Brain pericyte (primary cell): ENCODE data around the gene EPHB1.
"Not testable (repeated sequence)": the region's sequence is repeated elsewhere in the genome, so short reads cannot be mapped to it uniquely, and the experiment has no call there.

ENCODE experiments used
- DNase-seq: peaks from one replicate; pipeline ENCODE4 v3.0.0-alpha.2; 2012; ENCODE audit warnings: low read depth, low spot score

The EPHB1 gene

DNA sequence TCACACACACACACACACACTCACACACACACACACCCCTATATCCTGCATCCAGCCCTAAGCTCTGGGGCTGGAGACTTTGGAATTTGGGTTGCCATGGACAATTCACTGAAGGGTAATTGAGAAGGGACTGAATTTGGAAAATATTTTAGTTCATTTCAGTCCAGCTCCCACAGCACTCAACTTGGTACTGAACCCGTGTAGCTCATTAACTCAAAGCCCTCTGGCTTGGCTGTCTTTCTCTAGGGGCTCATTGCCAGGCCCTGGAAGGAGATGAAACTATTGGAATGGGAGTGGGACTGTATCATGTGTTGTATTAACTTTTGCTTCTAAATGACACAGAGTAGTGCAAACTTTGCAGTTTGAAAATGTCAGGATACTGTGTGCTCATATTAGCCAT lies 157.3 kb downstream of the EPHB1 start:
- DNase-seq = no peak

DNA sequence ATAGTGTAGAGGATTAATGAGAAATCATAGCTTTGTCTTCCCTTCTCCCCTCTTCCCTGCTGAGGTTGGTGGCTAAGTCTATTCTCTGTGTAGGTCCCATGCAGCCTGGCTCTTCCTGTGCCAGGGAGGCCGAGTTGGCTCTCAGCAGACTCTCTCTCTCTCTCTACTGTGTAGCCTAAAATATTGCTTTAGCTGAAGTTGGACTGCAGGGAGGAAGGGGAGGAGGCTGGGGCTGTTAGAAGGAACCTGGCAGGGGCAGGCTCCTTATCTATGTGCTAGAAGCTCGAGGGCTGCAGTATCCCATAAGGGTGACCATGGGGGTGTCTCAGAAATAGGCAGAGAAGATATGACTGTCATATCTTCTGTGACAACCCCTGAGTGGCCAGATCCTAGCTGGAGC lies 160.8 kb downstream of the EPHB1 start:
- DNase-seq = no peak

DNA sequence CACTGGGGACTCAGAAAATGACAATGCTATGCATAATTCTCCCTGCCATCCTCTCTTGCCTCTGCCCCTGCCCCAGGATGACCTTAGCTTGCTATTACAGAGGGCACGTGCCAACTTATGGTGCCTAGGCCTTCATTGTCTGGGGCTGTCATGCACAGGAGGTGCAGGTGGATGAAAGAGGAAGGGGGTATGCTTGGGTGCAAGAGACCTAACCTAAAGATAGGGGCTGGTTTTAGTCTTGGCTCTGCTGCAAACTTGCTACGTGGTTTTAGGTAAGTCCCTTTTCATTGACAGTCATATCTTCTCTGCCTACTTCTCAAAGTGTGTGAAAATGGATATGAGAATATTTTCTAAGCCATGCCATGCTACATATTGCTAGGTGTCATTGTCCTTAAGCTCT lies 161.3 kb downstream of the EPHB1 start:
- no peak for DNase-seq

DNA sequence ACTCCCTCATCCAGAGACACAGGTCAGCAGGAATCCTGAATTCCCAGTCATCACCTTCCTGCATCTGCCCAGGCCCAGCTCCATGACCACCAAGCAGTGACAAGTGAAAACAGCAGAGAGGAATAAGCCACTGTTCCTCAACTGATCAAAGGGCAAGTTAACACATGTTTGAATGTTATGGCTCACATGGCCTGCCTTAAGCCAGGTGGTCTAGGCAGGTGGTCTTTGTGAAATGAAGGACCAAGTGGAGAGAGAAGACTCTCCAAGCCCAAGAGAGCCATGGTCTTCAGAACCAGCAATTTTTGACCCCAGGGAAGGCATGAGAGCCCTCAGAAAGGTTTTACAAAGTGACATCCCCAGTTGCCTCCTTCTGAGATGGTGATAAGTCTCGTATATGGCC lies 161.8 kb downstream of the EPHB1 start:
- no peak for DNase-seq

DNA sequence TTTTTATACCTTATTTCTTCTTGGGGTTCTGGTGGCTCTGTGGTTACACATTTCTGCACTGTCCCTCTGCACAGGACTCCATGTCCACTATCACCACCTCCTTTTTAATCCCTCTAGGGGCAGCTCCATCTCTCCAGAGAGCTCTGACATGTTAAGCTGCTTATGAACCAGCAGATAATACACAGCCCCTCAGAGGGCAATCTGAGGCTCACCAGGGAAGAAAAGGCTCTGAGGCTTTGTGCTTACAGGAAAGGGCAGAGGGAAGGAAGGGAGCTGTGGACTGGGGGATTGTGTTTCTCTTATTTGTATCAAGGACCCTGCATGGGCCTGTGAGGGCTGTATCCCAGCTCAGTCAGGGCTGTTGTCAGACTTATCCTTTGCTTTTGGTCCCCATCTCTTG lies 164.5 kb downstream of the EPHB1 start:
- DNase-seq = no peak

DNA sequence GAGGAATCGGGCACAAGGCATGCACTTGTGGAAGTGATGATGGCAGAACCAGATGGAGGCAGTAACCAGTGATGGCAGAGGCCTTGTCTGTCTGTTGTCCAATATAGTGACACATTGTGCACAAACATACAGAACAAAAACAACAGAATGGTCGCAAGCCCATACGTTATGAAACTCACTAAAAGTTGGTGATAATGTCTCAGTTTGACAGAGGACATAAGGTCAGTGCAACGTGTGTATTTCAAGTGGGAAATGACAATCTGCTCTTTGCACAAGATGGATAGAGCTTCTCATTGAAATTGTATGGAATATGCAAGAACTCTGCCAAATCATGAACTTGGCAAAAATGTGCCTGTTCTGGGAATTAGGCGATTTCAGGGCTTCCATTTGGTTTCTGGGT lies 169.2 kb downstream of the EPHB1 start:
- no peak for DNase-seq

DNA sequence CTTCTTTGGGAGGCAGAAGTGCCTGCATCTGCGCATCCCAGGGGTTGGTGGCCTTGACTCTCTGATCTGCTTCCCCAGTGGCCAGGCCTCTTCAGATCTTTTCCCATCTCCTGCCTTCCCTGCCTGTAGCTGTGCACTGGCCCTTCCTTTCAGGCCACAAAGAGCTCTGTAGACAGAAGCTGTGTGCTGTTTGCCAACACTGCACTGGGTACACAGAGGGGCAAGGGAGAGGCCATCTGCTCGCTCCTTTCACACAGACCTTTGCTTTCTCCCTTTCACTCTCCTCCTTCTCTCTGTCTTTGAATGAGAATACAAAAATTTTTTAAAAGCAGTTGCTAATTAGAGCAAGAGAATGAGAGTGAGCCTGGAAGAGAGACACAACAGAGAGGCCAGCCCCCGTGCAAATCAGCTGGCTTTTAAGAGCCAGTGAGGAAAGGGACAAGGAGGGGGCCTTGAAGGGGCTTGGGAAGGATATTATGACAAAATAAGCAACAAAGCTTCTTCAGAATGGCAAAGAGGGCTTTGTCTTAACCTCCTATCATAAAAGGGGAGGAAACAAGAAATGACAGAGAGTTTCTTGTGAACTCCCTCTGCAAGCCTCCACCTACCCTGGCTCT lies 170.9 kb downstream of the EPHB1 start:
- no peak for DNase-seq

DNA sequence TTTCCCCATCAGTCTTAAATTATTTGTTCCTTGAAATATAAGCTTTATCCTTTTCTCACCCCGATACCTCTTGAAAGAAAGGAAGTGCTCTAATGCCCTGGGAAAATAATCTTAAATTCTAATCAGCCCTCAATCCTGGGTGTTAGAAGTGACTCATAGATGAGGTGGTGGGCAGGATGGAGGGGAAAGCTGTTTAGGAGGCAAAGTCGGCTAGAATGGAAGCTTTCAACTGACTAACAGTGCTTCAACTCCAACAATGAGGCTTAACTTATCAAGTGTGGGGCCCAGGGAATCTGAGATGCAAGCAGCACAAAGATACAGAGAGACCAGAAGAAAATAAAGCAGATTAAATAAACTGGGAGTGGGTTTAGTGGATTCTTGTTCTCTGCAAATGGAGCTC lies 175.8 kb downstream of the EPHB1 start:
- DNase-seq = no peak

DNA sequence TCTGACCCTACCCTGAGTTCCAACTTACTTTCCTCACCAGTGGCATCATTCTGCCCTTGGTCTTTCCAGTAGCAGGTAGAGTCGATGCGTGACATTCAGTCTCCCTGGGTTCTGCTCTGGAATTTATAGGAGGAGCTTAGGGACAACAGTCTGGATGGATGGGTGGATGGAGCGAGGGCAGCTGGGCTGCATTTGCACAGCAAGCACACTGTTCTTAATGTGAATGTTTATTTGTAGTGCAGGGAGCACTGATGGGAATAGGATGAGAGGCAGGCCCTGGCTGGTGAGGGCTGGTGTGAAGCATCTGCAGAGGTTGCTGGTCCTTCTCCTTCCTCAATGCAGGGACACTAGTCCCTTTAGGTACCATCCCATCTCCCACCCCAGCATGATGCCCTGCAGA lies 176.2 kb downstream of the EPHB1 start:
- no peak for DNase-seq

DNA sequence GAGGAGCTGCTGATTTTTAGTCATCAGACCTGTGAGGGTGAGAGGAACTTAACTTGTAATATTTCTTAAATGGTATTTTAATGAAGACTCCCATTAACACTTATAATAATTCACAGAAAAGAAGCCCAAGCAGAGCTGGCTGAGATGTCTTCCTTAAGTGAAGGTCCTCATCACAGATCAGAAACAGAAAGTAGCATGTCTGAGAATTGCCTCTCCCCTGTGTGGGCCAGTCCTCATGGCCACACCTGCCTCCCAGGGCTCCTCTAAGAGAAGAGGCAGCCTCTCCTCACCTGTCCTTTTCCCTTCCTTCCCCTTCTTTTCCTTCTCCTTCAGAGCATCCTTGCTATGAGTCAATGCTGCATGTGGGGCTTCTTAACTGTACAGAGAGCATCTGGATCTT lies 176.8 kb downstream of the EPHB1 start:
- DNase-seq = not testable (repeated sequence)

DNA sequence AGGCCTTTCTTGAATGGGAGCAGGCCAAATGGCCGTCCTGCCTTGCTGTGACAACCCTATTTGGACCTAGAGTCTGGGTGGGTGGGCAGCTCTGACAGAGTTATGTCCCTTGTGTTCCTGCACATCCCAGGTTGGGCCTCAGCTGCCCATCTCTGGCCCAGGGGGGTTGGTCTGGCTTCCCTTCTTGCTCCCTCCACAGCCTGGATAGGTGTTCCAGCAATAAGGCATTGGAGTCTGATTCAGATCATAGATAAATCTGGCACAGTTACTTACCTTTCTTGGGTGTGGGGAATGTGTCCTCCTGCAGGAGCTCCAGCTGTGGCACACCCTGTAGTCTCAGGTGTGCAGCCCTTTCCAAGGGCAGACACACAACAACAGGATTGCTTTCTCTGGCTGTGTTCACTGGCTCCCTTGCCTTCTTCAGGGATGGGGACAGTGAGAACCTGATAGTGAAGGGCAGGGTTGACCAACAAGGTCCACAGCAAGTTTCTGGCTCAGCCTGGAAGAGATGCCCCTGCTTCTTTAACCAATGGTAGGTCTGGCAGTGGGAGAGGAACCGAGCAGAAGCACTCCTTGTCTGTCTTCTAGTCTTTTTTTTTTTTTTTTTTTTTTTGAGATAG lies 177.9 kb downstream of the EPHB1 start:
- no peak for DNase-seq

DNA sequence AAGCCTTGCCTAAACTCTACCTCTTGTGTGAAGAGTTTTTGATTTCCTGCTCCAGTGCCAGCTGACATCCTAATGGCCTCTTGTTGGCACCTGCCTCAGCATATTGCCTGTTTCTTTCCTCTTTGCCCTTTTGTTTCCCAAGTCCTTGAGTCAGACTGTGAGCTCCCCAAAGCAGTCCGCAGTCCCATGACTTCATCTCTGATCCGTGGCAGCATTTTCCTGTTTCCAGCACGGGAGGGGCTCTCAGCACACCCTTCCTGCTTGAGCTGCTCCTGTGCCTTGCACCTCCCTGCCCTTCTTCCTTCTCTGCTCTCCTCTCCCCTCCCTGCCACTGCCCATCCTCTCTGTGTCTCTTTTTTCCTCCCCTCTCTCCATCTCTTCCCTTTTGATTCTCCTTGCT lies 179.6 kb downstream of the EPHB1 start:
- DNase-seq = no peak

DNA sequence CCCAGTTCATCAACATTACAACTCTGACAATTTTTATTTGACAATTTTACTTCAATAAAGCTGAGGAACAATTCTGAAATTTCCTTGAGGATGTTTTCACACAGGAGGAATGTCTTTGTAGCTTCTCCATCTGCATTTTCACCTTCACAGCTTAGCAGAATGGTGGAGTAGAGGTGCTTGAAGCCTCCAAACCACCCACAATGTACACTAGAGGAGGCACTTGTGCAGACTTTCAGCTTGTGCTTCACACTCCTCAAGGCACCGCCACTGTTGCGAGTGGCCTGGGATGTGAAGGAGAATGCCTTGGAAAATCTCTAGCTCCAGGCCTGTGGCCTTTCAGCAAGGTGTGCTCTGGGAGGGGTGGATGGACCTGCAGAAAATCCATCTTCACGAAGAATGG lies 181.9 kb downstream of the EPHB1 start:
- no peak for DNase-seq

DNA sequence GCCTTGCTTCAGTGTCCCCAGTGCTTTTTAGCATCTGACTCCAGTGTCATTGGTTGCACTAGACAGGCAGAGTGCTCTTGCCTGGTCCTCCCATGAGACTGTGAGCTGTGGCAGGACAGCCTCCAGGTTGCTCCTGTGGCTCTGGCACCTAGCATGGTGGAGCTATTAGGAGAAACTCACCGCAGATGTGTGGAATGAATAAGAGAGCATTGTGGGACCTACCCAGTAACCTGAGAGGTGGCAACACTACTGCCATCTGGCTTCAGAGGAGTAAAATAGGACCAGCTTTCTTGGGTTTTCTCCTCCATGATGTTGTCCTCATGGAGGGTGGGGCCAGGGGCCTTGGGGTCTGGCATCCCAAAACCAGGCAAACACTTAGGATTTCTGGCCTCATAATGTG lies 183.6 kb downstream of the EPHB1 start:
- no peak for DNase-seq

DNA sequence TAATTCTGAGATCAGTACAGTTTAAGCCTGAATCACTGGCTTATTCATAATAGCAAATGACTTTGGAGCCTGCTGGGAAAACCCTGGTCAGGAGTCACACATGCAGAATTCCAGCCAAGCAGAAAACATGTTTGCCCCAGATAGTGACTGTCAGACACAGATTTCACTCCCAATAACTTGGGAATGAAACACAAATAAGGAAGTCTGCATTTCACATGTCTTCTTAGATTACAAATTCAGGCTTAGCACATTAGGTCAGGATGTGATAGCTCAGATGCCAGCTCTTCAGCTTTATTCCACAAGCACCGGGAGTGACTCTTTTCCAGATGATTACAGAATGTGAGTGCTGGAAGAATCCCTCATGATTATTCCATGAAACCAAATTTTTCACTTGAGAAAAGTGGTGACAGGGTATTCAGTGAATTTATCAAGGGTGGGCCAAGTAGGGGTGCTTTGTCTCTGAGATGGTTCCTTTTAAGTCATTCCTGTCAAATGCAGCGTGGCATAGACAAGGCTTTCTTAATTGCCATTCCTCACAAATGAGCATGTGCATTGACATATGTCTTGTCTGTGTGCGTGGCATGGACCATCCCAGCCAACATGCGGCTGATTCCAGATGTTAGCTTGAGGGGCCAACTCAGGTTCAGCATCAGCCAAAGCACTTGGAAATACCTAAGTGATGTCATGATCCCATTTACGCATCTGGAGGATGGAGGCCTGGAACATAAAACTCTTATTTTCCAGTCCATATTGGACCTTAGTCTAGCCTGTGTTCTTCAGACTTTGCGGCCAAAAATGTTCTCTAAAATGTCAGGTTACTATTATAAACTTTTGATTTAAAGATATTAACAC lies 191.0 kb downstream of the EPHB1 start:
- no peak for DNase-seq

DNA sequence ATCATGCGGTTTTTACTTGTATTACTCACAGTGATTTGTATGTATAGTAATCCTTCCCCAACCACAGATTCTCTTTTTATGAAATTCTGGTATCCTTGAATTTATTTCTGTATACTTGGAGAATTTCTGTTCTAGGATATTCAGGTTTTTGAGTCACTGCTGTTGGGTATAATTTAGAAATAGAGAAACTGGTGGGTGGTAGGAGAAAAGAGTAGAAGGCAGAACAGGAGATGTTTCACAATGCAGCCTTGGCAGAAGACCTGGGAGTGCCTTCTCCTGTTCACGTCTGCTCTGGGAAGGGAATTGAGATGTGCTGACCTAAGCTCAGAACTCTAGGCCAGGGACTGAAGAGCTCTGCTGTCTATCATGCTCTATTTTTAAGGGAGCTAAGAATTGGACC lies 193.6 kb downstream of the EPHB1 start:
- no peak for DNase-seq

DNA sequence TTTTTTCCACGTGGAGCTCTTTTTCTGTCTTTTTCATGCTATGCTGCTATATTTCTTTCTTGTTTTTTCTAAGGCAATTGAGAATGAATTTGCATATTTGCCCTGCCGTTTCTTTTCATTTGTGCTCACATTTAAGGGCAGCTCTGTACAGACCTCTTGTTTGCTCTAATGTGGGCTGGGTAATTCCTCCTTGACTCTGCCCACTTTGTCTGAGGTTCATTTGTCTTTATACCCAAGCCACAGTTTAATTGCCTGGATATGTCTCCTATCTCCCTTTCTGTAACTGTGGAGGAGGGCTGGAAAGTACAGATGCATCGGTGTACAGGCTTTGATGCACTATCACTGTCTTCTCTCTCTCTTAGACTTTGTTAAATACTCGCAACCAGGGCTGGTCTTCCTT lies 195.9 kb downstream of the EPHB1 start:
- no peak for DNase-seq

DNA sequence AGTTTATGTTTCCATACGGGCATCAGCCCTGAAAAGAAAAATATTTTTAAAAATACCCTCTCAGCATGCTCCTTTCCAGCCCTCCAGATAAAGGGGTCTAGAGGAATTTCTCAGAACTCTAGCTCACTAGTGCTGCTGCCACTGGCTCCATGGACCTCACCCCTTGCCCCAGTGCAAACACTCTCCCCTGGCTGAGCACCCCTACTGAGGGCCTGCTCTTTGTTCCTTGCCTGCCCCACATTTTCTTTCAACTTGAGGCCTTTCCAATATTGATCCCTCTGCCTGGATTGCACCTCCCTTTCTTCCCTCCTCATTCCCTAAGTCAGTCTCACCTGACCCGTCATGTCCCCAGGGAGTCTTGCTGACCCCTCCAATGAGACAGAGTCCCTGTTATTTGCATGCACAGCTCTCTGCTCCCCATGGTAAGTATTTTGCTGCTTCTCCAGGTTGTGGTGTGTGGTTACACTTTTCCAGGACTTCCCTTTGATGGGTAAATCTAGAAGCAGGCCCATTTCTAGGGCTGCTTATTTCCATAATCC lies 196.5 kb downstream of the EPHB1 start:
- no peak for DNase-seq

DNA sequence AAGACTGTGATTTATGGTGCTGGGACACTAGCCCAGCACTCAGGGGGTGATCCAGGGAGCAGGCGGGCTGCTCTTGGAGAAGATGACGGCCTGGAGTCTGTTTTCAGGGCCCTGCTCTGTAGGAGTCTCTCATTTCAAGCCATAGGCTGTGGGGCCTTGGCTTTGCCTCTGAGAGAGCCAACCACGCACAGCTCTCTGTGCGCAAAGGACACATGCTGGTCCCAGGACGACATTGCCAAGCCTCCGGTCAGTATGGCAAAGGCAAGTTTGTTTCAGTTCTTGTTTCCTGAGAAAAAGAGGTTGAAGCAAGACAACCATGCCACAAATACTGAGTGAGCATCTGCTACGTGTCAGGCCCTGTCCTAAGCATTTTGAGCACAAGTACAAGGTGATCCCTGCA lies 197.1 kb downstream of the EPHB1 start:
- DNase-seq = no peak

DNA sequence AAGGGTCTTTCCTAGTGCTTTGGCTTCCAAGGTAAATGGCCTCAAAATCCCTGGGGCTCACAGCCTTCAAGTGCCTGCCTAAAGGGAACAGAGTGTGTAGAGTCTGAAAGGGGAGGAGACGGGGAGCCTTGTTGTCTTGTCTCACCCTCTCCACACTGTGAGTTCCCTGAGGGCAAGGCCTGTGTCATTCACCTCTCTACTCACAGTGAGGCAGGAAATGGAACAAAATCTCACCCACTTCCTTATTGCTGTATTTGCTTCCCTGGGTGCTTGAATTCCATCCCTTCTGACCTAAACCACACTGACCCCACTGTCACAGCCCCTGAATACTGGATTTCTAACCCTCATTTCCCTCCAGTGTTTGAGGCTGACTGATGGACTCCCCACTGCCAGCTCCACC lies 197.5 kb downstream of the EPHB1 start:
- DNase-seq = no peak

DNA sequence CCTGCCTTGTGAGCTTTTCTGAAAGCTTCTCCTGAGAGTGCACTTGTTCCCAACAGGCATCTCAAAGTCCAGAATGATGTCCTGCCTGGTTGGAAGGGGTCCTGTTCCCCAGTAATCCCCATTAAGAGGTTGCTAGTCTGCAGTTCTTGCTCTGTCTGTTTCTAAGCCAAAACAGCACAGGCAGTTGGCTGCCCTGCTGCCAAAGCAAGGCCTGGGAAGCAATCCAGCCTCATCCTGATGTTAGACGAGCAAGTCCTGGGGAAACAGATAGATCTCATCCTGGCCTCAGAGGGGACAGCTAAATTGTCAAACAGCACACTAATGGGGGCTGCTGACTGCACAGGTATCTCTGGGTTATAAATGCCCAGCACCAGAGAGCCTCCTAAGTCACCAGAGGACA lies 198.0 kb downstream of the EPHB1 start:
- DNase-seq = no peak

DNA sequence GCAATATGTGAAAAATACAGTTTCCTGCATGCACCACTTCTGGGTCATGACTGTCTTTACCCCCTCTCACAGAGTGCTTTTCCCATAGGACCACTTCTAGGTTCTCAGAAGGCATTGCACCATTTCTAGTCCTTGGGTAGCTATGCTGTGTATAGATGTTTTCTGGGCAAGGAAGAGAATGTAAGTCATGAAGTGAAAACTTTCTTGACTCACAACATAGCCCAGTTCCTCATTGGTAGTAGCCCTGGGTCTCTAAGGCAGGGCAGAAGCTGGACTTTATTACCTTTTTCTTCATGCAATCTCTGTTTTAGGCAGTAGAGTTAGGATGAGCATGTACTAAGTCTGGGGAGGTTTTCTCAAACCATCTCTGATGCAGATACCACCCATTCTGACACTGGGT lies 203.1 kb downstream of the EPHB1 start:
- no peak for DNase-seq

DNA sequence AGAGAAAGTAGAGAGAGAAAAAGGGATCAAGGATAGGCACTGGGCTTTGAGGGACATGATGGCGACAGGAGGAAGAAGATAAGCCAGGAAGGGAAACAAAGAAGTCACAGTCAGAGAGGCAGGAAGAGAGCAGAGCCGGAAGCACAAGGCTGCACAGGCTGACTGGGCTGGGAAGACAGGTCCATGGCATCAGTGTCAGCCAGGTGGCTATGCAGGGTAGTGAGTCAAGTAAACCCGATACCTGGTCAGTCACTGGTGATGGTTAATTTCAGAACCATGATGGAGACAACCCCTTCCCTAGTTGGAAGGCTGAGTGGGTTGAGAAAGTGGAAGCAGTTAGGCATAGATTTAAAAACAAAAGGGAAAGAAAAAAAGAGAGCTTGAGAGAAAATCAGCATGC lies 203.8 kb downstream of the EPHB1 start:
- no peak for DNase-seq
